Measurements from ENCODE around the gene SCCPDH. TPM values are rescaled to one million over a fixed set of nuclear protein-coding genes. Genes with fewer than 3 reads are reported as not detected.
A peak's percentile ranks its signal among the peaks of the same experiment; 100 is the strongest.
"Not testable (repeated sequence)": the region's sequence is repeated elsewhere in the genome, so short reads cannot be mapped to it uniquely, and the experiment has no call there.

Gene SCCPDH
- total RNA-seq, 1 donor from 2014 or later = 94.6 TPM

GRCh38 chr1:246746155-246746554 lies 21.9 kb downstream of the SCCPDH start:
- DNase-seq (ENCODE audit: low spot score); ATAC-seq: not testable (repeated sequence)

- no peak for DNase-seq (ENCODE audit: low spot score)
- no peak for ATAC-seq
These were observed 23.8 kb downstream of the SCCPDH start for GRCh38 chr1:246748006-246748405.

- DNase-seq (ENCODE audit: low spot score) = no peak
These were observed 24.7 kb downstream of the SCCPDH start for GRCh38 chr1:246748867-246749266.

GRCh38 chr1:246750752-246751151 lies 26.5 kb downstream of the SCCPDH start:
- ATAC-seq (no peak), DNase-seq (ENCODE audit: low spot score) (no peak)

More at GRCh38 chr1:246748867-246749266, 24.7 kb downstream of the SCCPDH start:
- peak; percentile 59 for ATAC-seq

DNA sequence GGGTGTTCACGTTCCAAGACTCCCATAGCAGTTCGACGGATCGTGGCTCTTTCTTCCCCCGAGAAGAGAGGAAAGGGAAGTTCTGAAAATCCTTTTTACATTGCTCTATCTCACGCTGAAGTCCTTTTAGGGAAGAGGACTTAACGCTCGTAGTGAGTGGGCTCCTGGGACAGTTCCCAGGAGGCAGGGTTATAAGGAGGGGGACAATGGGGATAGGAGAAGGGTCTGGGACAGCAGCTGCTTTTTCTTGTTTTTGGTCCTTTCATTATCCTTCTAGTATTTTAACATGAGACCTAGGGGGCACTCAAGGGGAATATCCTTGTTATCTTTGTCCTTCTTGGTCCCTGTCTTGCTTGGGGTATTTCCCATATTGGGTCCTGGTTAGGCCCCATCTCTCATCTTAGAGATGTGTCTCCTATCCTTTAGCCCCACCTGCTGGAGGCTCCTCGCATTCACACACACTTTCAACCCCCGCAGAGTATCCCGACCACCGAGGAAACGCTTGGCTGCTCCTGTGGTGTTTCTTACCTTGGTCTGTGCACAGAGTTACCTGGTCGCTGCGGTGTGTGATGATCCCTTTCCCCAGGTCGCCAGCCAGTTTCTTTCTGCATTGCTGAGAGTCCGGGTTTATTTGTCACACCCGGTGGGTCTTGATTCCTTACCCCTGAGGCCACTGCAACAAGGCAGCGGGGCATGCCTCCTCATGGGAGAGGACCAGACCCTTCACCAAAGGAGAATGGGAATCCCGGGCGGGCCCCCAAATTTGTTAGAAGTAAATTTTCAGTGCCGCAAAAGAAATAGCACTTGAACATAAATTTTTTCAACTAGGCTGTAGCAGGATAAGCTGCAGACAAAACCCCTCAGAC lies 29.7 kb downstream of the SCCPDH start:
- ATAC-seq = peak; percentile 87

DNA sequence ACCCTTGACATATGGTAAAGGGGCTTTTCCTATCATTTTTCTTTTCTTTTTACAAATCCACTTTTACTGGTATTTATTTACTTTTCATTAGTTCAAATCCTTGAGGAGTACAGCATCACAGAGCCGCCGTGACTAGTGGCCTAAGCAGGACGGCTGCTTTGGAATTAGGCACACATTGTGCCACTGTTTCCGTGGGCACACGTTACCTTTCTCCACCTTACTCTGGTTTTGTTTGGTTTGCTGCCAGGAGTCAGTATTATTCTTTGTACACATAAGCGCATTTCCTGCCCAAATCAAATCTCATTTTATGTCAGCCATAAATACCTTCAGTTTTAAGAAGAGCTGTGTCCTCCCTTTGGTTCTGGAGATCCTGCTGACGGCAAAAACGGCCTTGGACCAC lies 31.2 kb downstream of the SCCPDH start:
- DNase-seq (ENCODE audit: low spot score) = no peak
- ATAC-seq = peak; percentile 25

More for the DNA sequence above, 29.7 kb downstream of the SCCPDH start:
- DNase-seq (ENCODE audit: low spot score) = no peak

DNA sequence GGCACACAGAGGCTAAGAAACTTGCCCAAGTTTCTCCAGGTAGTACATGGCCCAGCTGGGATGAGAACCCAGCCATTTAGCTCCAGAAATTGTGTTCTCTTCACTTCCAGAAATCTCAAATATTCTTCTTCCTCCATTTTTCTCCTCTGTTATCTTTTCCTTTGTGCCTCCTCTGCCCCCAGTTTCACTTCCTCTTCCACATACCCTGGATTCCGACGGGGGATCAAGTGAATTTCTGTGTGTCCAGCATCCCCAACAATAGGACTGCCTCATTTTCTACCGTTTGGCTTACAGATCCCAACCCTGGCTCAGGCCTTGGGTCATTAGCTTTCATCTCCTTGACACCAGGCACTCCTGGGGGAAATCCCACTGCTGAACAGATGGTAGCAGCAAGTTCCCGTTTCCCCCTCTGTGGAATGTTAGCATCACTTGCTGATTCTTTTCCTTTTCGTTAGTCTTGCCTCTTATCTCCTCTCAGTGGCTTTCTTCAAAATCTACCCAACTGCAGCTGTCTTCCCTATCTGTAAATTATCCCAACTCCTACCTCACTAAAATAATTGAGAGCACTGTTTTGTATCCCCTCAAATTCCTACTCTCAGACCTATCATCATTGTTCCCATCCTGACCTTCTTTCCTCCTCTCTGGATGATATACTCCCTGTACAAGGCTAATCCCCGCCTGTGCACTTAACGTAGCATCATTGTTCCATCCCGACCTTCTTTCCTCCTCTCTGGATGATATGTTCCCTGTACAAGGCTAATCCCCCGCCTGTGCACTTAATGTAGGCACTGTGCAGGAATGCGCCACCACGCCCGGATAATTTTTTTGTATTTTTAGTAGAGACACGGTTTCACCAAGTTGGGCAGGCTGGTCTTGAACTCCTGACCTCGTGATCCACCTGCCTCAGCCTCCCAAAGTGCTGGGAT lies 36.5 kb downstream of the SCCPDH start:
- no peak for ATAC-seq

DNA sequence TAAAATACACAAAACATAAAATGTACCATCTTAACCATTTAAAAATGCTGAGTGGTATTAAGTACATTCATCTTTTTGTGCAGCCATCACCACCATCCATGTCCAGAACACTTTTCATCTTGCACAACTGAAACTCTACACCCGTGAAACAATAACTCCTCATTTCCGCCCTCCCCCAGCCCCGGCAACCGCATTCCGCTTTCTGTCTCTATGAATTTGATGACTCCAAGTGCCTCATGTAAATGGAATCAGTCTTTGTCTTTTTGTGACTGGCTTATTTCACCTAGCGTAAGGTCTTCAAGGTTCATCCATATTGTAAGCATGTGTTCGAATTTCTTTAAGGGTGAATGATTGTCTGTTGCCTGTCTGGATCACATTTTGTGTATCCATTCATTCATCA lies 37.2 kb downstream of the SCCPDH start:
- no peak for ATAC-seq
- no peak for DNase-seq (ENCODE audit: low spot score)

More for the DNA sequence above, 36.5 kb downstream of the SCCPDH start:
- no peak for DNase-seq (ENCODE audit: low spot score)

DNA sequence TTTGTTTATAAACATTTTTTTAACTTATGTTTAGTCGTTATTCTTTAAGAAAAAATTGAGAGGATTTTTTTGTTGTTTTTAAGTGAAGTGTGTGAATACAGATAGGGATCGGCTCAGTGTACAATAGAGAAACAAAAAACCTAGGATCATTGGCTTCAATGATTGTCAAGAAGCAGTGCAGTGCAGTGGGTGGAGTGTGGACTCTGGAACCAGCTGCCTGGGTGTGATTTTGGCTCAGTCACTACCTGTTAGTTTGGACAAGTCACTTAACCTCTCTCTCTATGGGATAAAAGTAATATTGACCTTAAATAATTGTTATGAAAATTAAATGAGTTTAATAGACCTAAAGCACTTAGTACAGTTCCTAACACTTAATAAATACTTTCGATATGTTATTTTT lies 41.3 kb downstream of the SCCPDH start:
- peak; percentile 64 for DNase-seq (ENCODE audit: low spot score)
- ATAC-seq = peak; percentile 85

DNA sequence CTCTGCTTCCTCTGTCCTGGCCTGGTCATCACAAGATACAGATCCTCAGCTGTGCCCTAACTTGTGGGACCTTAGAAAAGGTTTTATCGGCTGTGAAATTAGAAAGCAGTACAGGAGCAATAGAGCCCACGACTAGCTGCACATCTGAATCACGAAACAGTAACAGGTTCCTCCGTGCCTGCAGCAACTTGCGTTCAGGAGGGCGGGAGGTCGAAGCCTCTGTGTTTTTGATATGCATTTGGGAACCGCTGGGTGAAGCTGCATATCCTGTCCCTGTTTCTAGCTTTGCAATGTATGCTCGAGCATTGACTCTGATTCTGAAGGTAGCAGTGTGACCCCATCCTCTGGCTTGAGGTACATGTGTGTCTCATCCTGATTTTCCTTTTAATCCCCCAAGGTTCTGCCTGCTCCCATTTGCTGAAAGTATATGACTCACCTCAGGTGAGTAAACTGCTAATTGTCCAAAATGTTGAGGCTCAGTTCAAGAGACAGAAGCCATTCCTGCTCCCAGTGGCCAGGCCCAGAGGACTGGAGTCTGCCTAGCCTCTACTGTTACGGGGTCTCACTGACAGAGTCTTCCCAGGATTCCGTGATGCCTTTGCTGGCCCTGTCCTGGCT lies 44.3 kb downstream of the SCCPDH start:
- DNase-seq (ENCODE audit: low spot score) (no peak), ATAC-seq (peak; percentile 15)

DNA sequence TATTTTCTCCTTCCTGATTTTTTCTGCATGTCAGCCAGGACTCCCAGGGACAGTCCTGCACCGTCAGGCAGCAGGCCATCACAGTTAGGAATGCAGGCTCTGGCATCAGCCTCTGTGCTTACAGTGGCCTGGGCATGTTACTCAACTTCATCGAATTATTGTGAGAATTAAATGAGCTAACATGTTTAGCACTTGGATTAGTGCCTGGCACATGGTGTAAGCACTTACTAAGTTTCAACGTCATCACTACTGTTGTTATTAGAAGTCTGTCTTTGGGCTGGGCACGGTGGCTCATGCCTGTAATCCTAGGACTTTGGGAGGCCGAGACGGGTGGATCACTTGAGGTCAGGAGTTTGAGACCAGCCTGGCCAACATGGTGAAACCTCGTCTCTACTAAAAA lies 45.1 kb downstream of the SCCPDH start:
- DNase-seq (ENCODE audit: low spot score) = peak; percentile 63
- ATAC-seq = peak; percentile 81

GRCh38 chr1:246771366-246771765 lies 47.2 kb downstream of the SCCPDH start:
- DNase-seq (ENCODE audit: low spot score) = no peak
- no peak for ATAC-seq

- DNase-seq (ENCODE audit: low spot score) (no peak), ATAC-seq (no peak)
These were observed 48.5 kb downstream of the SCCPDH start for GRCh38 chr1:246772686-246773085.

- DNase-seq (ENCODE audit: low spot score) (no peak), ATAC-seq (no peak)
These were observed 49.0 kb downstream of the SCCPDH start for GRCh38 chr1:246773213-246773641.

- DNase-seq (ENCODE audit: low spot score) (peak; percentile 67), ATAC-seq (peak; percentile 82)
These were observed 51.5 kb downstream of the SCCPDH start for GRCh38 chr1:246775531-246776385.

DNA sequence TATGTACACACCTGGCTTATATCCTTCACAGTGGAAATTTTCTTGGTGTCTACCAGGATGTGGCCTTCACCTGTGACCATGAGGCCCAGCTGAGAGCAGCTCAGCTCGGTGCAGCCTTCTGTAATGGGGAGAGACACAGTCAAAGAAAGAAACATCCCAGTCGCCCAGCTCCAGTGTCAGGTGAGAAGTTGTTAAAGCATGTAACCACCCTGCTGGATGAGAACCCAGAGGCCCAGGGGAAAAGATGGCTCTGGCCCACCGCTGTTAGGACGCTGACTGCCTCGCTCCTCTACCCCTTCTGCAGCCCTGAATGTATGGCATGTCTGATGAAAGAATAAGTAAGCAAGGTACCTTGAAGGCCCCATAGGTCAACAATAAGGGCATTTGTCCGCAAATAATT lies 52.7 kb downstream of the SCCPDH start:
- no peak for DNase-seq (ENCODE audit: low spot score)
- ATAC-seq = no peak

GRCh38 chr1:246778663-246779062 lies 54.5 kb downstream of the SCCPDH start:
- DNase-seq (ENCODE audit: low spot score) = no peak
- ATAC-seq = no peak

- ATAC-seq = no peak
- no peak for DNase-seq (ENCODE audit: low spot score)
These were observed 55.5 kb downstream of the SCCPDH start for GRCh38 chr1:246779561-246780175.

DNA sequence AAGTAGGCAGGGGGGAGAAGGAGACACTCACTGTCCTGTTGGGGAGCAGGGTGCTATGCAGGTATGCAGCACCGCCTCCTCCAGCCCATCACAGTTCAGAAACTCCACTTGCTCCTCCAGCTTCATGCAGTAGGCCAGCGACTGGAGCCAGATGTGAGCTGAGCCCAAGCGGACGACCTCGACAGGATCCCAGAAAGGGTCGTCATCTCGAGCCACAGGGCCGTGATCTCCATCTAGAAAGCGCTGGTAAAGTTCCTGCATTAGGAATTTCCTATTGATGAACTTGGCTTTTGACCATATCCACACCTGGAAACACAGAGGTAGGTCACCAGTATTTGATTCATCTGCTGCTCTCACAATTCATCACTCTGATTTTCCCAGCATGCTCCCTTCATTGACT lies 56.1 kb downstream of the SCCPDH start:
- ATAC-seq (no peak), DNase-seq (ENCODE audit: low spot score) (no peak)

DNA sequence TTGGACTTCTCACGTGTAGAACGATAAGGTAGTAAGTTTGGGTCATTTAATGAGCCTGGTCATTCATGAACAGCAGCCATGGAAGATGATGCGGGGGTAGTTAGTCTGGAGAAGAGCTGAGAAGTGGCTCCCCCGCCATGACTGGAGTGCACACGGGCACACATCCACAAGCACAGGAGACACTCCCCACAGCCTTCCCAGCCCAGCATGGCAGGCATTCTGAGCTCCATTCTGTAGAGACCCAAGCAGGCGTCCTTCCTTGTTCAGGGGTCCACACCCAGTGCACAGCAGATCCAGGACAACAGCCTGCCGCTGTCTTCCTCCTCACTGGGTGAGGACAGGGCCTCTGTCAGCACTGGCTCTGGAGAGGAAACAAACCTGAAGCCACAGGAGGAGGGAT lies 57.0 kb downstream of the SCCPDH start:
- DNase-seq (ENCODE audit: low spot score) (no peak), ATAC-seq (no peak)

Data from left lobe of liver (tissue), 2 donors.